GM12878 (cell line): ENCODE data around the gene DLL1. TPM values are rescaled to one million over a fixed set of nuclear protein-coding genes. Genes with fewer than 3 reads are reported as not detected.

Source experiments
- ATF2 ChIP-seq: IDR thresholded peaks from 2 replicates; pipeline ENCODE4 v1.6.1; 2012; ENCODE audit warnings: low read length, inconsistent platforms
- BCLAF1 ChIP-seq: fragments of 450-650 bp; IDR thresholded peaks from 2 replicates; pipeline ENCODE4 v1.6.1; 2017; ENCODE audit warnings: antibody characterized with exemption, mild to moderate bottlenecking, moderate library complexity
- MYB ChIP-seq: fragments of 150-350 bp; IDR thresholded peaks from 2 replicates; pipeline ENCODE4 v1.6.1; 2014; ENCODE audit warnings: mild to moderate bottlenecking, low read depth, low read length, borderline replicate concordance
- ZBTB4 ChIP-seq: fragments of 450-650 bp; formaldehyde crosslinking; IDR thresholded peaks from 2 replicates; pipeline ENCODE4 v1.4.0; 2022; ENCODE audit warnings: mild to moderate bottlenecking, moderate library complexity
- polyA plus RNA-seq, 11 experiments: library from polyadenylated mRNA; depleted of rRNA in 4 of 11; unstranded in 6 of 11; stranded (reverse) in 5 of 11; fragments of >200 nt; fragmentation: Nextera tagmentation in 4 of 11; fragmentation: Illumina TruSeq in 1 of 11; extraction: Ambion mirVana in 4 of 11; extraction: Trizol in 1 of 11; gene quantifications; 1 replicate in 1 of 11; 2 replicates in 10 of 11; pipeline versions ENCODE4 v1.2.1 to v1.2.3, GENCODE V29; 2011 to 2016; ENCODE audit warnings: inconsistent platforms in 2 of 11, missing spikeins in 2 of 11, low read depth in 1 of 11
- total RNA-seq, 4 experiments: library from RNA; depleted of rRNA in 3 of 4; stranded (reverse); fragments of >200 nt in 3 of 4; fragmentation: Illumina TruSeq in 1 of 4; extraction: Trizol in 1 of 4; gene quantifications; 2 replicates each; pipeline versions ENCODE4 v1.2.1 to v1.2.3, GENCODE V29; 2013 to 2021

Gene DLL1
- total and polyA plus RNA-seq, 10 of the 15 experiments (the other 5 are each of a cell fraction or from before 2014, with no cell fraction given) = 0.02 to 0.80 (median 0.19) TPM

GRCh38 chr6:170268216-170269129 is 22.4 kb downstream of the DLL1 start (continued):
- TF ChIP-seq BCLAF1 (no peak), MYB (no peak), ZBTB4 (CRISPR knock-in tag) (no peak), ATF2 (no peak)
